A549 treated with ZK216348 at 1 μM for 4 hours (cell line): Measurements from ENCODE around the gene TPM2. TPM values are rescaled to one million over a fixed set of nuclear protein-coding genes. Genes with fewer than 3 reads are reported as not detected.

Experiments
- total RNA-seq: library from RNA; stranded (reverse); fragments of 200-300 nt; extraction: Qiagen RNA extraction; gene quantifications from 5 replicates; pipeline ENCODE4 v1.2.3, GENCODE V29; 2022; ENCODE audit warnings: low read depth

TPM2 gene
- 628 to 733 TPM (median 691 TPM) in 5 replicates for total RNA-seq

DNA sequence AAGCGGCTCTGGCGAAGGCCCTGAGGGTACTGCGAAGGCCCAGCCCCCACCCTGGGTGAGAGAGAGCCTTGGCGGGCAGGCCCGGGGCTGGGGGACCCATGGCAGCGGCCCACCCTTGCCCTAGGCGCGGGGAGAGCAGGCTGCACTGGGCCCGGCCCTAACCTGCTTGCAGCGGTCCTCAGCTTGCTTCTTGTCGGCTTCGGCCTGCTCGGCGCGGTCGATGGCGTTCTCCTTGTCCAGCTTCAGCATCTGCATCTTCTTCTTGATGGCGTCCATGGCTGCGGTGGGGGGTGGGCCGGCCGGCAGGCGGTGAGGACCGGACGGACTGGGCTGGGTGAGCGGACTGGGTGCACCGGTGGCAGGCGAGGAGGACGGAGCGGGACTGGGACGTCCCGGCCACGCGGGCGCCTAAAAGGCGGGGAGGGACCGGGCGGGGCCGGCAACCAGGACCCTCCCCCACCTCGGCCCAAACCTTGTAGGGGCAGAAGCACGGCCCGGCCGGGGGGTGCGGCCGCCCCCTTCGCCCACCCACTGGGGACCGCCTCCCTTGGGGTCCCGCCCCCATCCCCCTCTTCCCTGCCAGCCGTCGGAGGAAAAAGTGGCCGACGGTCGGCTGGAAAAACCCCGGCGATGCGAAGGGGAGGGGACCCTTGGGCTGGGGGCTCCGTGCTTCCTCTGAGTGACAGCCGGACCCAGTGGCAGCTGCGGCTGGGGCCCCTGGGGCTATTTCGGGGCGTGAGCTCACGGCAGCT is at the start of gene TPM2:
Gene TPM2 (minus strand): TSS at position 384 of the 752 bp plus-strand sequence. CDS start 108 bp downstream, at position 276.

GRCh38 chr9:35732185-35732799 is 42.6 kb upstream of the TPM2 start, which contains the start of the genes CREB3 and TLN1:
Gene CREB3, plus strand, starts transcription at chr9:35732666. Its CDS starts 107 bp downstream, at chr9:35732773.
Gene TLN1, minus strand, starts transcription at chr9:35732195. Its CDS starts 6,501 bp downstream, at chr9:35725694.

DNA sequence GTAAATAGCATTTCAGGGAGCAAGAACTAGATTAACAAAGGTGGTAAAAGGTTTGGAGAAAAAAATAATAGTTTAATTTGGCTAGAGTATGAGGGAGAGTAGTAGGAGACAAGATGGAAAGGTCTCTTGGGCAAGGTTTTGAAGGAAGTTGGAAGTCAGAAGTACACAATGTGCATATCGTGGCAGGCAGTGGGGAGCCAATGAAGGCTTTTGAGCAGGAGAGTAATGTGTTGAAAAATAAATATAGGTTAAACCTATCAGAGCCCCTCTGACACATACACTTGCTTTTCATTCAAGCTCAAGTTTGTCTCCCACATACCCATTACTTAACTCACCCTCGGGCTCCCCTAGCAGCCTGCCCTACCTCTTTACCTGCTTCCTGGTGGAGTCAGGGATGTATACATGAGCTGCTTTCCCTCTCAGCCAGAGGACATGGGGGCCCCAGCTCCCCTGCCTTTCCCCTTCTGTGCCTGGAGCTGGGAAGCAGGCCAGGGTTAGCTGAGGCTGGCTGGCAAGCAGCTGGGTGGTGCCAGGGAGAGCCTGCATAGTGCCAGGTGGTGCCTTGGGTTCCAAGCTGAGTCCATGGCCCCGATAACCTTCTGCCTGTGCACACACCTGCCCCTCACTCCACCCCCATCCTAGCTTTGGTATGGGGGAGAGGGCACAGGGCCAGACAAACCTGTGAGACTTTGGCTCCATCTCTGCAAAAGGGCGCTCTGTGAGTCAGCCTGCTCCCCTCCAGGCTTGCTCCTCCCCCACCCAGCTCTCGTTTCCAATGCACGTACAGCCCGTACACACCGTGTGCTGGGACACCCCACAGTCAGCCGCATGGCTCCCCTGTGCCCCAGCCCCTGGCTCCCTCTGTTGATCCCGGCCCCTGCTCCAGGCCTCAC is 16.3 kb downstream of the TPM2 start, which contains the start of gene CA9:
Gene CA9 (plus strand): TSS at position 797 of the 893 bp plus-strand sequence. CDS start 32 bp downstream, at position 829.

DNA sequence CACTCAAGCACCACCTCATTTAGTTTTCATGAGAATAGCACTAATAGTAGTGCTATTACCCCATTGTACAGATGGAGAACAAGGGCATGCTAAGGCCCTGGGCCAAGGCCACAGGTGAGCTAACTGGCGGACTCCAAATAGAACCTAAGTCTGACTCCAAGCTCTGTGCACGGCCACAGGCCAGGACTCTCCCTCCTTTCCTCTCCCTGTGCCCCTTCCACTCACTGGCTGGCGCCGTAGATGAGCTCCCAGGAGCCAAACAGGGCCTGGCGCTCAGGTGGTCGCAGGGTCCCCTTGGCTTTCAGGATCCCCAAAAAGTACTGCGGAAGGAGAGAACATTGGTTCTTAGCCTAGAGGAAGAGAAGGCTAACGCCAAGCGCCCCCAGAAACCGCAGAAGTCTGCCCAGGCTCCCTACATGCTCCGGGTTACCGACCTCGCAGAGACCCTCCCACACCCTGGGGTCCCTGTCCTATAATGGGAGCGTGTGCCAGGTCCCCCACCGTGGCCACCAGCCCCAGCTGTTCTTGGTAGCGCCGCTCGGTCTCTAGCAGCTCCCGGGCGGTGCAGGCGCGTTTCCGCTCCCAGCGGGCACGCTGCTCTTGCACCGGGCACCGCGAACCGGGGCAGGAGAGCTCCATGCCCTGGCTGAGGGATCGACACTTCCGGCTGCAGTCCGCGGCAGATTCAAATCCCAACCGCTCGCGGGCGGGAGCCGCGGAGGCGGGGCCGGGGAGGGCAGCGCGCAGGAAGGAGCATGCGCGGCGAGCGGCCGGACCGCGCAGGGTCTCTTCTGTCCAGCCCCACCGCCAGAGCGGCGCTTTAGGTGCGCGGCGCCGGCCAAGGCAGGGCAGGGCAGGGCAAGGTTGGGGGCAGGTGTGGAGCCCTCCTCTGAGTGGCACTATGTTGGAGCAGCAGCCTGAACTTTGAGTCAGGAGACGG is 24.9 kb downstream of the TPM2 start, which contains the start of gene ARHGEF39:
Gene ARHGEF39 (minus strand): TSS at position 665 of the 940 bp plus-strand sequence. CDS start 26 bp downstream, at position 639.

GRCh38 chr9:35658137-35658967 is 31.4 kb downstream of the TPM2 start, which contains the start of gene CCDC107:
Gene CCDC107, plus strand, starts transcription at chr9:35658292. Its CDS starts 88 bp downstream, at chr9:35658380.

DNA sequence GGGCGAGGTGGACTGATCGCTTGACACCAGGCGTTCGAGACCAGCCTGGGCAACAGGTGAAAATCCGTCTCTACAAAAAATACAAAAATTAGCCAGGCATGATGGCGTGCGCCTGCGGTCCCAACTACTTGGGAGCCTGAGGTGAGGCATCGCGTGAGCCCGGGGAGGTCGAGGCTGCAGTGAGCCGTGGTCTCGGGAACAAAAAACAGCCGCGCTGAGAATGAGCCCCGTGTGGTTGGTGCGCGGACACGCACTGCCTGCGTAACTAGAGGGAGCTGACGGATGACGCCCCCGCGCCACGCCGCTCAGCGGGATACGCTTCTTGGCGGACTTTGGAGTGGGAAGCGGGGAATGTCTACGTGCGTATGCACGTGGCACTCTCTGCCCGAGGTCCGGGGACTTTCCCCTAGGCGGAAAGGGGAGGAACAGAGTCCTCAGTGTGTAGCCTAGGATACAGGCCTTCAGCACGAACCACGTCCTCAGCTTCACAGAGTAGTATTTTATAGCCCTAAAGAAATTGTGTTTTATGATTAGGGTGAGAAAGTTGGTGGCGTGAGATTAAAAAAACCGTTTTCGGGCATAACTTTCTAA is 32.1 kb downstream of the TPM2 start, which contains the start of gene RMRP:
Gene RMRP (minus strand): TSS at position 474 of the 591 bp plus-strand sequence.

DNA sequence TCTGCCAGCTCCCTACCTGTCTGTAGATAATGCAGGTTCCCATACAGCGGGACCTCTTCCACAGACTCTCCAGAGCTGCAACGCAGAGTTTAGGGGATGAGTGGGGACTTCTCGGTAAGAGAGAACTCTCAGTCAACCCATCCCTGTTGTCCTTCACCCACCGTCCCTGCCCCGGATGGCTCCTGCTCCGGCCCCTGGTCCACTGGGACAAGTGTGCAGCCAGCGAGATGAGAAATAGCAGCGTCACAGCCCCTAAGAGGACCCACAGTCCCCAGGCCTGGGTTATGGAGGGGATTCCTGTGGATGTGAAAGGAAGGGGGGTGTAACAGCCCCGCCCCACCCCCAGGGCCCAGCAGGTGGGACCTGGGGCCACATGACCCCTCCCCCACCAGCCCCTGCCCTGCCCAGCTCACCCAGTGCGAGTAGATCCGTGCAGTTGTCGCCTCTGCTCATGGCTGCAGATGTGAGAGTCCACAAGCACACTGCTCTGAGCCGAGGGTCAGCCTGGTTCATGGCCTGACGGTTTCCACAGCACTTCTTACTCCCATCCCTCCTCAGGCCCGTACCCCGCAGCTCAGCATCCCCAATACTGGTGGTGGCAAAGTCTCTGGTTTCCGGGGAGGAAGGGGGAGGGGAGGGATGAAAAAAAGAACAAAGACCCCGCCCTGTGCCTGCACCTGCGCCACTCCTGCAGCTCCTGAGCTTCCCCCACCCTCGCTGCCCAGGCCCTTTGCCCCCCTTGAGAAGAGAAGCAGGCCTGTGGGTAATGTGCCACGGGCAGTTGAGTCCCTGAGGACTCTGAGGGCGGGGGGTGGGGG is 39.2 kb downstream of the TPM2 start, which contains the start of gene SIT1:
Gene SIT1 (minus strand): TSS at position 591 of the 818 bp plus-strand sequence. CDS start 78 bp downstream, at position 513.

Other genes starting within 250 kb of the TPM2 start
- 18.2 to 39.9 TPM (median 32.4 TPM) in 5 replicates for gene RUSC2, start 199.8 kb downstream of the TPM2 start, total RNA-seq
- 22.7 to 34.4 TPM (median 30.2 TPM) in 5 replicates for gene TESK1, start 84.7 kb downstream of the TPM2 start, total RNA-seq
- gene CD72, start 71.5 kb downstream of the TPM2 start, total RNA-seq = 0.11 to 0.41 TPM (median 0.18 TPM) in 4 of 5 replicates, not detected in the other
- gene SIT1, start 39.0 kb downstream of the TPM2 start, total RNA-seq = not detected in 5 replicates
- 7.2 to 17.6 TPM (median 8.8 TPM) in 3 of 5 replicates, not detected in the others for gene RMRP, start 31.9 kb downstream of the TPM2 start, total RNA-seq
- gene CCDC107, start 31.6 kb downstream of the TPM2 start, total RNA-seq = 19.3 to 29.9 TPM (median 27.5 TPM) in 5 replicates
- gene ARHGEF39, start 24.7 kb downstream of the TPM2 start, total RNA-seq = 14.7 to 19.5 TPM (median 18.0 TPM) in 5 replicates
- 3.0 to 7.1 TPM (median 6.1 TPM) in 5 replicates for gene CA9, start 16.0 kb downstream of the TPM2 start, total RNA-seq
- gene TLN1, start 42.3 kb upstream of the TPM2 start, total RNA-seq = 89.5 to 138 TPM (median 130 TPM) in 5 replicates
- gene CREB3, start 42.7 kb upstream of the TPM2 start, total RNA-seq = 55.1 to 65.3 TPM (median 58.7 TPM) in 5 replicates
- gene GBA2, start 59.3 kb upstream of the TPM2 start, total RNA-seq = 22.0 to 42.9 TPM (median 33.7 TPM) in 5 replicates
- 11.3 to 19.1 TPM (median 16.9 TPM) in 5 replicates for gene RGP1, start 59.4 kb upstream of the TPM2 start, total RNA-seq
- gene MSMP, start 64.4 kb upstream of the TPM2 start, total RNA-seq = 0.62 TPM in 1 of 5 replicates, not detected in the others
- gene NPR2, start 101.7 kb upstream of the TPM2 start, total RNA-seq = 3.2 to 7.5 TPM (median 6.1 TPM) in 5 replicates
- gene SPAG8, start 122.3 kb upstream of the TPM2 start, total RNA-seq = 0.32 to 0.72 TPM (median 0.56 TPM) in 4 of 5 replicates, not detected in the other
- gene HINT2, start 125.1 kb upstream of the TPM2 start, total RNA-seq = 58.4 to 99.6 TPM (median 93.8 TPM) in 5 replicates
- not detected in 5 replicates for gene FAM221B, start 138.8 kb upstream of the TPM2 start, total RNA-seq
- gene TMEM8B, start 139.3 kb upstream of the TPM2 start, total RNA-seq = 1.8 to 4.3 TPM (median 3.1 TPM) in 5 replicates
- not detected in 5 replicates for gene OR13J1, start 180.5 kb upstream of the TPM2 start, total RNA-seq
- 0.18 to 0.61 TPM (median 0.26 TPM) in 4 of 5 replicates, not detected in the other for gene HRCT1, start 216.3 kb upstream of the TPM2 start, total RNA-seq
- gene SPAAR, start 219.6 kb upstream of the TPM2 start, total RNA-seq = 0.15 to 0.16 TPM in 2 of 5 replicates, not detected in the others